ENCODE results near the gene RTTN.

- no peak for TF ChIP-seq MAX (CRISPR knock-in tag; IDR thresholded peaks at IDR 0.05)
- no peak for TF ChIP-seq RHOXF2B (CRISPR knock-in tag; conservative IDR thresholded peaks at IDR 0.05)
- no peak for TF ChIP-seq MTA3 (IDR thresholded peaks at IDR 0.05; ENCODE audit: borderline replicate concordance)
Observed at GRCh38 chr18:70082430-70082829, 123.1 kb downstream of the RTTN start.
